Ramos (cell line): Measurements from ENCODE around the gene UPP1.

Experiments
- in situ Hi-C: fragments of 300-500 bp; cut with MboI; formaldehyde crosslinking; loops from one replicate; pipeline ENCODE4 v1.14.3; 2022; ENCODE audit warnings: low sequenced_read_pairs; ENCODE audit not compliant: unreplicated experiment

The UPP1 gene

DNA sequence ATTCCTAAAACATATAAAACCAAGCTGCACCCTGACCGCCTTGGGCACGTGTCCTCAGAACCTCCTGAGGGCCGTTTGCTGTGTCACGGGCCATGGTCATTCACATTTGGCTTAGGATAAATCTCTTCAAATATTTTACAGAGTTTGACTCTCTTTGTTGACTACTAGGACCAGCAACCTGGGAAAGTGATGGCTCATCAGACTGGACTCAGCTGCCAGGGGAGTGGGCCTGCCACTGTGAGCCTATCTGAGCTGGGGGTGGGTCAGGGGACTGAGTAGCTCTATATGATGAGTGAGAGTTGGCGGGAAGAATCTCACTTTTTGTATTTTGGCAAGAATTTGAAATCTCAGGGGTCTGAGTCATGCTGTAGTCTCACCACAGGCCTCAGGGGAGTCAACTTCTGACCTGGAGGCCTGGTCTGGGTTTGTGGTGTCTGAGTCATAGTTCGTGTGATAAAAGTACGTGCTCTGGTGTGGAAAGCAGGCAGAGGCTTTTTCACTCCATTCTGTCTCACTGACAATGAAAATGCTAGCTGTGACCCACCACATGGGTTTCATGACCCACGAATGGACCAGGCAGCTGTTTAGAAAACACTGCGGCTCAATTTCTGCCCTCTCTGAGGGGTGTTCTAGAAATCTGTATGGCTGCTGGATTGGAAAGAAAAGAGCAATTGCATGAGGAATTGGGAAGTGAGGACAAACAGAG lies 4.2 kb upstream of the UPP1 start:
- in situ Hi-C loops, result no loop called here

GRCh38 chr7:48085433-48085791 lies 3.7 kb upstream of the UPP1 start:
- in situ Hi-C loops, result no loop called here

GRCh38 chr7:48085942-48086341 lies 3.1 kb upstream of the UPP1 start:
- in situ Hi-C loops, result no loop called here

DNA sequence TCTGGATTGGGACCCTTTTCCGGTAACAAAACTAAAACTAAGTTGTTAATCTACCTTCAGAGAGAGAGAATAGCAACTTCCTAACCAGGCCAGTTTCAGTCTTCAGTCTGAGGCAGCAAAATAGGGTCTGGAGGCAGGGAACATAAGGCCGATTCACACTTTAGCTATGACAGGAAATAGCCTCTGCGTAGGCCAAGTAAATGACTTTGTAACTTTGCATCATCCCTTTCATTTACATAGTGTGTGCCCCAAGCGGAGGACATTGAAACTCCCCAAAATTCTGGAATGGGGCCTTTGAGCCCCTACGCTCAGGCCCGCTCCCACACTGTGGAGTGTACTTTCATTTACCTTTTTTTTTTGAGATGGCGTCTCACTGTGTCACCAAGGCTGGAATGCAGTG lies 1.7 kb upstream of the UPP1 start:
- in situ Hi-C loops, result no loop called here

- in situ Hi-C loops, result no loop called here
Observed at GRCh38 chr7:48088559-48089045, 463 bp upstream of the UPP1 start.

GRCh38 chr7:48090095-48090805 lies 1.2 kb downstream of the UPP1 start:
- in situ Hi-C loops, result no loop called here

DNA sequence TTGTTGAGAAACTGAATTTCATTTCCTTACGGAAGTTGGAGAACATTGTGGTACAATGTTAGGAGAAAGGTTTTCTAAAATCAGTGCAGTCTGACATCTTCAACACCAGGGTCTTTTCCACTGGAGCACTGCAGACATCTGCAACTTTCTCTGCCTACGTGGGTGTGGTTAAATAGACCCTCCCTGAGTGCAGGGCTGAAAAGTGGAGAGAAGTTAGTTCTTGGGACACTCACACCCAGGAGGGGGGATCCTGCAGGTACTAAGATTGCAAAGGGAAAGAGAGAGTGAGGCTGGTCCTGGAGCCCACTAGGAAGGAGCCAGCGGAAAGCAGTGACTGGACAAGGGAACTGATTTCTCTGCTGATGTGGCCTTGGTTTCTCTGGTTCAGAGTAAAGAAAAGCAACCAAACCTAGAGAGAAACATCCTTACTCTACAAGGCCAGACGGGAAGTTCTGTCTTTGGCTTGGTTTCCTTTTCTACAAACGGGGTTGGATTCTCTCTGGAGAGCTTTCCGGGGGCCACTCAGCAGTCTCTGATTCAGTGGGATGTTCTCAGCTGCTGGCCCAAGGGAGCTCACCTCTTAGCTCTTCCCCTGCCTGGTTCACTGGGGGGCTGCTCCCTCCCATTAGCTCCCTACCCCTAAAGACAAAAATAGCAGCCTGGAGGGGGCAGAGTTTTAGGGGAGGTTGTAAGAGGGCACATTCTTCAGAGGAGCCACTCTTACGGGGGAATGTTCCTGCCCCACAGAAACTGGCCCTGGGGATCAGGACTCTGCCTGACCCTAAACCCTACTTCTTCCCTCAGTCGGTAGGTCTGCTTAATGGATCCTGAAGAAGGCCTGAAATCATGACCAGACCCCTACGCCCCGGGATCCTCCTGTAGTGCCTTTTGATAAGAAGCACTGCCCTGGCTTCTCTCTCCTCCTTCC lies 2.7 kb downstream of the UPP1 start:
- in situ Hi-C loops, result no loop called here

- in situ Hi-C loops, result no loop called here
Observed at GRCh38 chr7:48094861-48095293, 5.8 kb downstream of the UPP1 start.

DNA sequence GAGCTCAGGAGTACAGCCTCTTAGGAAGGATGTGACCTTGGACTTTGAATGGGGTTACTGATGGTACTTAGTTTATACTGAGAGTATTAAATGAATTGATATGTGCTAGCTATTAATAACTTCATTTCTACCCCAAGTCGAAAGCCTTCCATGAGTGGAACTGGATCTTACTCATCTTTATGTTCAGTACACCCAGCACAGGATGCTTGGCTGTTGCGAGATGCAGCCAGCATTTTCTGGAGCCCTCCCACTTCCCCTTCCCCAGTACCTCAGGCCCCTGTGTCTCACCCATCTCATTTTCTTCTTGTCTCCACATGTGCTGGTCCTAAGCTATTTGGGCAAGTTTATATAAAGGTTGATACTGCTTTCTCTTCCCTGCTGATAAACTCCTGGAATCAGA lies 7.2 kb downstream of the UPP1 start:
- in situ Hi-C loops, result no loop called here

DNA sequence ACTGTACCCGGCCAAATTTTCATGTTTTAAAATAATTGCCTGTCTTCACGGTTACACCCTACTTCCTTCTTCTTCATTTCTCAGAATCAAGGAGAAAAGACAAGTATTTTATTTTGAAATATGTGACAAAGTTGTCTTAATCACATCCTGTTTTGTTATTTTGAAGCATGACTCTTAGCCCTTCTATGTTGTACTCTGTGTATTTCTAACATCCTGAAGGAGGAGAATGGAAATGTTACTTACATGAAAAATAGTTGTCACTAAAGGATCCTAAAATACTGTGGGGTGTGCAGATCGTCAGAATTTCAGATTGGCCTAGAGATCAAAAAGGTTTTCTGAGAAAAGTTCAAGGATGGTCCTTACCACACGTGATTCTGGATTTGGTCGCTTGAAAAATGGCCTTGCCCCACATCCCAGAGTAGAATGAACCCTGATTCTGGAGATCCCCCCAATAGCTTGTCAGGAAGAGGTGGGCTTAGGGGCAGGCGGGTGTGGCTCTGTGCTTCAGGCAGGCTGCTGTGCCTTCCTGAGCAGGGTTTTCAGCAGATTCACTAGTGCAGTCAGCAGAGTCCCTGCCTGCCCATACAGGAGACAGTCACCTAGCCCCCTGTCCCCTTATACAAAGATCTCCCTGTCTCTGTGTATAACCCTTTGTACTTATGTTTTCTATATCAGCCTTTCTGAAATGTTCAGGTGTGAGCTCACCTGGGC lies 8.6 kb downstream of the UPP1 start:
- in situ Hi-C loops, result no loop called here

- in situ Hi-C loops, result no loop called here
Observed at GRCh38 chr7:48098846-48099245, 9.8 kb downstream of the UPP1 start.

DNA sequence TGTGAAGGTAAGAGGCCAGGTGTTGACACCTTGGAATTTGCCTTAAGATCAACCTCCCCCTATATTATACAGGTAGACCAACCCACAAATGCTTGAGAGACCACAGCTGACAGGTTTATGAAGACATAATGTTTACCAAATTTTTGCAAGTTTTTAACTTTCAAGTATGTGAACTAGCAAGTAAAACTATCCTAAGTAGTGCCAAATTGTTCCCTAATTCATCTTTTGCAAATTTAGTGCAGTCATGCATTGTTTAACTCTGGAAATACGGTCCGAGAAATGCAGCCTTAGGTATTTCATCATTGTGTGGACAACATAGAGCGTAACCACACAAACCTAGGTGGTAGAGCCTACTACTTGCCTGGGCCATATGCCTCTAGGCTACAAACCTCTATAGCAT lies 10.7 kb downstream of the UPP1 start:
- in situ Hi-C loops, result no loop called here

GRCh38 chr7:48101352-48101751 lies 12.3 kb downstream of the UPP1 start:
- in situ Hi-C loops, result no loop called here

- in situ Hi-C loops, result no loop called here
Observed at GRCh38 chr7:48101968-48102367, 12.9 kb downstream of the UPP1 start.

GRCh38 chr7:48102530-48102929 lies 13.5 kb downstream of the UPP1 start:
- in situ Hi-C loops, result no loop called here

DNA sequence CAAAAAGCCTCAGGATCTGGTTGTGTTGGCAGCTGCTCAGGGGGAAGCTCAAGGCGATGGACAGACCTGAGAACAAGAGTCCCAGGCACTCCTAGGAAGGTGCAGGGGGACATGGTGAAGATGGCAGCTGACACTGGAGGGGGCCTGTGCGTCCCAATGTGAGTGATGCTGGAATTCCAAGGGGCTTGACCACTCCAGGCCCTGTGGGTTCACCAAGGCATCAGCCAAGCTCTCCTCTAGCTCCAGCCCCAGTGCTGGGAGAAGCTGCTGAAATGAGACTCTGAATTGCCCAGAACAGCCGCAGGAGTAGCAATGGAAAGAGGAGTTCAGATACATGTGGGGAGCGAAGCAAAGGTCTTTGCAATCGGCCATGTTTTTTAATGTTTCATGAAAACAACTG lies 16.0 kb downstream of the UPP1 start:
- in situ Hi-C loops, result no loop called here

DNA sequence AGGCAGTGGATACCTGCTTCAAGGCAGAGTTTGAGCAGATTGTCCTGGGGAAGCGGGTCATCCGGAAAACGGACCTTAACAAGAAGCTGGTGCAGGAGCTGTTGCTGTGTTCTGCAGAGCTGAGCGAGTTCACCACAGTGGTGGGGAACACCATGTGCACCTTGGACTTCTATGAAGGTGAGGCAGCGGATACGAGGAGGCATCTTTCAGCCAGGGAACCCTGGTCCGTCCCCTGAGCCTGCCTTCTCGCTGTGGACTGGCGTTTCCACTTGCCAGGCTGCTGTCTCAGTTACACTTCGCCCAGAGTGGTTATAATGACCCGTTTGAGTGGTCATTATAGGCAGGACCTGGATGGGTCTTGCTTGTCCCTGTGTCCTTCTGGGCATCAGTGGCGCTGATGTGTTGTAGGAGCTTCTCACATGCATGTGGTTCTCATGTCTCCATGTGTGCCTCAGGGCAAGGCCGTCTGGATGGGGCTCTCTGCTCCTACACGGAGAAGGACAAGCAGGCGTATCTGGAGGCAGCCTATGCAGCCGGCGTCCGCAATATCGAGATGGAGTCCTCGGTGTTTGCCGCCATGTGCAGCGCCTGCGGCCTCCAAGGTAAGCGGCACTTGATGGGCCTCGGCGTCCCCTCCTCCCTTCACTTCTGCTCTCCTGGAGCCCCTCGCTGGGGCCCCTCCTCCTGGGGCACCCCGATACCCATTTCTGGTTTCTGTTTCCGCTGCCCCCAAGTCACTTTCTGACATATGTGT lies 18.0 kb downstream of the UPP1 start:
- in situ Hi-C loops, result no loop called here

DNA sequence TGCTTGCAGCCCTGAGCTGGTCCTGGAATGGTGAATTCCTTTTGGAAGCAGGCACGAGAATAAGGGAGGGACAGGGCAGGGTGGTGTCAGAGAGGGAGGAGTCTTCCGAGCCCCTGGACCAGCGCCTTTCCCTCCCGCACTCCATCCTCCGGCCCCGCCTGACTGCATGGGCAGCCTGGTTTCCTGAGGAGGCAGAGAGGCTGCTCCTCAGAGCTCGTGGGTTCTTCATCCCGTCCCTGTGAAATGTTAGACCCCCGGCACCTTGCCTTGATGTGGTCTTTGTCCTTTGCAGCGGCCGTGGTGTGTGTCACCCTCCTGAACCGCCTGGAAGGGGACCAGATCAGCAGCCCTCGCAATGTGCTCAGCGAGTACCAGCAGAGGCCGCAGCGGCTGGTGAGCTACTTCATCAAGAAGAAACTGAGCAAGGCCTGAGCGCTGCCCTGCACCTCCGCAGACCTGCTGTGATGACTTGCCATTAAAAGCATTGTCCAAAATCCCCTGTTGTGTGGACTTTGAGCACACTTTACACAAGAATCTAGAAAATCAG lies 18.9 kb downstream of the UPP1 start:
- in situ Hi-C loops, result no loop called here
